Measurements from ENCODE around the gene GIPC2. TPM values are rescaled to one million over a fixed set of nuclear protein-coding genes. Genes with fewer than 3 reads are reported as not detected.

GIPC2 gene
- total and polyA plus RNA-seq, 2 donors, result 2.5 to 4.4 TPM

- Histone ChIP-seq H3K36me3 (ENCODE audit: insufficient read depth) (no peaks in the 10 kb centered on the region), H3K4me1 (ENCODE audit: insufficient read depth) (no peaks in the 10 kb centered on the region), H3K4me3 (ENCODE audit: low read depth, low read length) (no peak overlapping the region), H3K27ac (ENCODE audit: low read depth) (no peak overlapping the region)
- WGBS, result 82% methylated on average over 3 of the region's 3 CpGs
- DNase-seq (ENCODE audit: extremely low spot score), result no peak
These were observed 126.2 kb downstream of the GIPC2 start for GRCh38 chr1:78171736-78172590.

- DNase-seq (ENCODE audit: extremely low spot score), result no peak
- H3K4me1 ChIP-seq (ENCODE audit: insufficient read depth), result no peaks in the 10 kb centered on the region
- WGBS, result 12% methylated on average over 3 of the region's 3 CpGs
- no peak overlapping the region for H3K4me3 ChIP-seq (ENCODE audit: low read depth, low read length)
- H3K27ac ChIP-seq (ENCODE audit: low read depth), result no peak overlapping the region
- no peaks in the 10 kb centered on the region for H3K36me3 ChIP-seq (ENCODE audit: insufficient read depth)
These were observed 130.7 kb downstream of the GIPC2 start for GRCh38 chr1:78176448-78176847.

- WGBS, result 81% methylated on average over 3 of the region's 3 CpGs
- no peak overlapping the region for H3K4me3 ChIP-seq (ENCODE audit: low read depth, low read length)
- no peaks in the 10 kb centered on the region for H3K36me3 ChIP-seq (ENCODE audit: insufficient read depth)
- no peaks in the 10 kb centered on the region for H3K4me1 ChIP-seq (ENCODE audit: insufficient read depth)
- H3K27ac ChIP-seq (ENCODE audit: low read depth), result no peak overlapping the region
- DNase-seq (ENCODE audit: extremely low spot score), result no peak
These were observed 132.0 kb downstream of the GIPC2 start for GRCh38 chr1:78177708-78178270.

GRCh38 chr1:78178816-78179215 lies 133.1 kb downstream of the GIPC2 start:
- no peaks in the 10 kb centered on the region for H3K4me1 ChIP-seq (ENCODE audit: insufficient read depth)
- H3K4me3 ChIP-seq (ENCODE audit: low read depth, low read length), result no peak overlapping the region
- no peak for DNase-seq (ENCODE audit: extremely low spot score)
- H3K36me3 ChIP-seq (ENCODE audit: insufficient read depth), result no peaks in the 10 kb centered on the region
- 89% methylated on average over 4 of the region's 4 CpGs for WGBS
- no peak overlapping the region for H3K27ac ChIP-seq (ENCODE audit: low read depth)

- H3K4me1 ChIP-seq (ENCODE audit: insufficient read depth), result no peaks in the 10 kb centered on the region
- WGBS, result 87% methylated on average over 3 of the region's 3 CpGs
- no peak overlapping the region for H3K4me3 ChIP-seq (ENCODE audit: low read depth, low read length)
- H3K36me3 ChIP-seq (ENCODE audit: insufficient read depth), result no peaks in the 10 kb centered on the region
- no peak overlapping the region for H3K27ac ChIP-seq (ENCODE audit: low read depth)
- DNase-seq (ENCODE audit: extremely low spot score), result no peak
These were observed 138.8 kb downstream of the GIPC2 start for GRCh38 chr1:78184460-78185072.

Small RNA genes lying within 50 kb of the gene (small RNA-seq; reads per million reads assigned to genes)
- gene AC103591.3, result 4.9 reads per million, percentile 92 among the genes with 10 or more reads in this experiment
- gene RNA5SP22, result not detected
- not detected for gene RNU6-1102P

Other genes with a start within 250 kb of the GIPC2 start
- gene NEXN, start 157.3 kb upstream of the GIPC2 start, total RNA-seq, result 34.0 TPM
- 86.1 TPM for gene NEXN, start 157.3 kb upstream of the GIPC2 start, polyA plus RNA-seq
- 315 TPM for gene FUBP1, start 66.9 kb upstream of the GIPC2 start, total RNA-seq
- 55.8 TPM for gene FUBP1, start 66.9 kb upstream of the GIPC2 start, polyA plus RNA-seq
- gene DNAJB4, start 41.0 kb upstream of the GIPC2 start, total RNA-seq, result 67.1 TPM
- gene DNAJB4, start 41.0 kb upstream of the GIPC2 start, polyA plus RNA-seq, result 34.7 TPM